CD4-positive, alpha-beta T cell treated with Interleukin-6 at 100 ng/mL for 8 hours (primary cell): ENCODE data around the gene SLAMF7.
A peak's percentile ranks its signal among the peaks of the same experiment; 100 is the strongest.

Experiments
- DNase-seq: peaks from one replicate; pipeline ENCODE4 v3.0.0-alpha.2; 2020; ENCODE audit warnings: mixed read lengths, low spot score

Gene SLAMF7

DNA sequence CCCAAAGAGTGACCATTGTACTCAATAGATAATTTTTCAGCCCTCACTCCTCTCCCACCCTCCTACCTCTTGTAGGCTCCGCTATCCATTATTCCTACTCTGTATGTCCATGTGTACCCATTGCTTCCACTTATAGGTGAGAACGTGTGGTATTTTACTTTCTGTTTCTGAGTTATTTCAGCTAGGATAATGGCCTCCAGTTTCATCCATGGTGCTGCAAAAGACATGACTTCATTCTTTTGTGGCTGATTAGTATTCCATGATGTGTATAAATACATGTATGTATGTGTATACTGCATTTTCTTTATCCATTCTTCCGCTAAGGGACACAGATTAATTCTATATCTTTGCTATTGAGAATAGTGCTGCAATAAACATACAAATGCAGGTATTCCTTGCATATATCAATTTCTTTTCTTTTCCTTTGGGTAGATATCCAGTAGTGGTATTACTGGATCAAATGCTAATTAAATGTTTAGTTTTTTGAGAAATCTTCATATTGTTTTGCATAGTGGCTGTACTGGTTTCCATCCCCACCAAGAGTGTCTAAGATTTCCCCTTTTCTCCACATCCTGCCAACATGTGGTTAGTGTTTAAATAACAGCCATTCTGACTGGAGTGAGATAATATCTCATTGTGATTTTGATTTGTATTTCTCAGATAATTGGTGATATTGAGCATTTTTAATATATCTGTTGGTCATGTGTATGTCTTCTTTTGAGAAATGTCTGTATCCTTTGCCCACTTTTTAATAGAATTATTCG is 61.8 kb downstream of the SLAMF7 start:
- DNase-seq, result peak; percentile 47

DNA sequence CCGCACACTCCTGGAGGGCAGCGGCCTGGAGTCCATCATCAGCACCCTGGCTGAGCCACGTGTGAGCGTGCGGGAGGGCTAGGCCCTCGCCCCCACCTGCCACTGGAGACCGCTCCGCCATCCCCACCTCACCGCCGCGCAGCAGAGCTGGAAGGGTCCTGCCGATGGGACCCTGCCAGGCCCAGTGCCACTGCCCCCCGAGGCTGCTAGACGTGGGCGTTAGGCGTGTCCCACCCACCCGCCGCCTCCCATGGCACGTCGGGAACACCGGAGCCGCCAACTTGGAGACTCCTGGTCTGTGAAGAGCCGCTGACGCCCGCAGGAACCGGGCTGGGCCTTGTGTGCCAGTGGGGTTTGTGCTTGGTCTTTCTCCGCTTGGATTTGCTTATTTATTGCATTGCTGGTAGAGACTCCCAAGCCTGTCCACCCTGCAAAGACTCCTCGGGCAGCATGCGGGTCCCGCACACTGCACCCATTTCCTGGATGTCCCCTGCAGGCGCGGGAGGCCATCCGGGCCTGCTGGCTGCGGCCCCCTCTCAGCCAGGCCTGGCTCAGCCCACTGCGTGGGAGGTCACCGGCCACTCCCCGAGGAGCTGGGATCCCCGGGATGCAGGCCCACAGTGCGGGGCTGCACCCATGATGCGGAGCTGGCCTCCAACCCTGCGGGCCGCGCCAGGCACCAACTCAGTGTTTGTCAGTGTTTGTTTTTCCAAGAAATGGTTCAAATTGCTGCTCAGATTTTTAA is 63.0 kb downstream of the SLAMF7 start:
- no peak for DNase-seq
